GM21529 (cell line): ENCODE results near the gene MPZL1.
A peak's percentile ranks its signal among the peaks of the same experiment; 100 is the strongest.
"Not testable (repeated sequence)": the region's sequence is repeated elsewhere in the genome, so short reads cannot be mapped to it uniquely, and the experiment has no call there.

ENCODE experiments used
- ATAC-seq: cut with Tn5 transposase; IDR thresholded peaks from one replicate; pipeline ENCODE4 v1.9.1; 2021; ENCODE audit not compliant: unreplicated experiment

Gene MPZL1

DNA sequence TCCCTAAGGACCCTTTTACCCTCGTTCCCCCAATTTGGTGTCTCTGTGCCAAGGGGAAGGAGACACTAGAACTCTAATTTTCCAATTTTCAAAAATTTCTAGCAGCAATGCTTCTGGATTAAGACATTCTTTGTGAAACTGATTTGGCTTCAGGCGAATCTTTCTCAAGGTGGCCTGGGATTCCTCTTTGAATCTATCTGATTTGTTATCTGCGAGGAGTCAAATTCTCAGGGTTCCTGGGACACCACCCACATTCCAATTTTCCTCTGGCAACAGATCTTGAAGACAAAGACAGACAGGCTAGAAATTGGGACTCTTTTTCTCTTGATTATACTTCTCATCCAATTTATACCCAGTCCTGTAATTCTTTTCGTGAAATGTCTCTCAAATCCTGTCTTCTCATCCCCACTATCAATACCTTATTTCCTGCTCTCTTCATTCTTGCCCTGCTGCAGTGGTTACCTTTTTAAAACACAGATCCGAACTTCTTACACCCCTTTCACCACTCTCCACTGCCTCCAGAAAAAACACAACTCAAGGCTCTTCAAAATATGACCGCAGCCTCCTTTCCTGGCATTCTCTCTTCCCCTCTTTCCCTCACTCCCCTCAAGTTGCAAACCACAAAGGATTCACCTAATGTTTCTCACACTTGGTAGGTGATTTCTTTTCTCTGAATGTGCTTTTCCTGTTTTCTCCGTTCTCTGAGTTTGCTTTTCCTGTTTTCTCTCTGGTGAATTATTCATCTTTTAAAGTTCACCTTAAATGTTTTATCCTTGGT lies 2.7 kb upstream of the MPZL1 start:
- ATAC-seq: no peak

DNA sequence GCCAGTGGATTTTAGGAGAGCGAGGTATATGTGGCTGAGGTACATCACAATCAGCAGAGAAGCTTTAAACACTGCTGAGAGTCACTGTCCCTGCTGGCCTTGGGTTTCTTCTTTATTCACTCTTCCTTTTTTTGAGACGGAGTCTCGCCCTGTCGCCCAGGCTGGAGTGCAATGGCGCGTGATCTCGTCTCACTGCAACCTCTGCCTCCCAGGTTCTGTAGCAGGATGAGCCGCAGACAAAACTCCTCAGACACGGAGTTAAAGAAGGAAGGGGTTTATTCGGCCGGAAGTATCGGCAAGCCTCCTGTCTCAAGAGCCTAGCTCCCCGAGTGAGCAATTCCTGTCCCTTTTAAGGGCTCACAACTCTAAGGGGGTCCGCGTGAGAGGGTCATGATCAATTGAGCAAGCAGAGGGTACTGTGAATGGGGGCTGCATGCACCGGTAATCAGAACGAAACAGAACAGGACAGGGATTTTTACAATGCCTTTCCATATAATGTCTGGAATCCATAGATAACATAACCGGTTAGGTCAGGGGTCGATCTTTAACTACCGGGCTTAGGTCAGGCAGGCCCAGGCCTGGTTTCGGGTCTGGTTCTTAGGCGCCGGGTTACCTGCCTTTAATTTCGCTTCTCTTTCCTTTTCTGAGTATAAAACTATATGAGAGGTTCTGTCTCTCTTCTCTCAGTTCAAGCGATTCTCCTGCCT lies 1.9 kb upstream of the MPZL1 start:
- not testable (repeated sequence) for ATAC-seq

DNA sequence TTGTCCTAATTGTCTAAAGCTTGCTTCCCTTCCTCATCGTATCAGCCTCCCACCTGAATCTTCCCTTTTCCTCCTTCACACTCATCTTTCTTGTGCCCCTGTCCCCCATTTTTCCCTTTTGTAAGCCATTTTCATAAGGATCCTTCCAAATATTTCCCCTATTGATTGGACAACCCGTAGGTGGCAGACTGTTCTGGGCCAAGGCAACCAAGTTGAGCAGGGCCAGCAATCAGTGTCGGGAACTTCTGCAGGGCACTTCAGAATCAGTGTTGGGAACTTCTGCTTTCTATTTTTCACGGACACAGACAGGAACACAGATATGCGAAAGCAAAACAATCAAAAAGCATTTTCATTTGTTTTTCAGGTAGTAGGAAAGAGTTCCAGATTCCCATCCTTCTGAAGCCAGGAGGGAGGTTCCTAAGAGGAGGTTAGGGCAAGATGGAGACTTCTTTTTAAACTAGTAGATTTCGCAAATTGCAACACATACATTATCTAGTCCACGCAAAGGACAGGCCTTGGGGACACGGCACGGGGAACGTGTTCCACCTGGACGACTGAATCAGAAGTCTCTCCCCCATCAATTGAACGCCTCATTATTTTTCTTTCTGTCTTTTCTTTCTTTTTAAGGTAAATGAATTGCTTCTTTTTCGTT lies 691 bp upstream of the MPZL1 start:
- no peak for ATAC-seq

DNA sequence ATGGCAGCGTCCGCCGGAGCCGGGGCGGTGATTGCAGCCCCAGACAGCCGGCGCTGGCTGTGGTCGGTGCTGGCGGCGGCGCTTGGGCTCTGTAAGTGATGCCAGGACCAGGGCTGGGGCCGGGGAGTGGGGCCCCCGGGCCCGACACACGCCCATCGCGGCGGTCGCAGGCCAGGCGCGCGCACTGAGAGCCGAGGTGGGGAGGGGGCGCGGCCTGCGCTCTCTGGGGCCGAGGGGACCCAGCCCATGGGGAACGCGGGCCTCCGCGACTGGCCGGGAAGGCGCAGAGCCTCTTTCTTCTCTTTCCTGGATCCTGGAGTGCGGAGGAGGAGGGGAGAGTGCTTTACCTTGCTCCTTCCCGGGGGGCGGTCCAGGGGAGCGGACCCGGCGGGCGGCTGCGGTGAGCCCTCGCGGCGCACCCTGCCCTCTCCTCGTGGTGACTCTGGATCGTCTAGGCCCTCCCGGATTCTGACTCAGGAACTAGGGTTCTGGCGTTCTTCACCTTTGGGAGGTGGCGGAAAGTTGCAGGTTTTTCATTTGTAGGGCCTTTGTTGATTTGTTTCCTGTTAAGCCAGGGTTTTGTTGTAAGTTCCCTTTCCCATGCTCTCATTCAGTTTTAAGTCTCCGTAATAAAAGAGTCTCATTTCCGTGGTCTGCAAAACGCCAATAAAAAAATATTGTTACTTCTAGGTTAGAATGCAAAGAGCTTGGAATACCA lies 529 bp downstream of the MPZL1 start:
- ATAC-seq: peak; percentile 27

DNA sequence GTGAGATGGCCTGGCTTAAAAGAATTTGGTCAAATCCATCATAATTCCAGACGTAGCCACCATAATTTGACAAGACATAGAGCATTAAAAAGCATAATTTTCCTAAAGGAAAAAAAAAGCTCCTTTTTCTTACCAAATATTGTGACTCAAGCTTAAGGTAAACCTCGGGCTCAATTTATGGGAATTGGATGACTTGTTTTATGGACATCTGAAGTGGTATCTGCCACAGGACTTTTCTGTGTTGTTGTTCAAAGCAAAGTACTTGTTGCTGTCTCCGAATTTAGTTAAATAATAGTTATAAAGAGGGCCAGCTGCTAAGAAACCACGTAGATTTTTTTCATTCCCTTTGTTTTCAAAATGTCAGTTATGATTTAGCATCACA lies 1.1 kb downstream of the MPZL1 start:
- ATAC-seq: no peak

DNA sequence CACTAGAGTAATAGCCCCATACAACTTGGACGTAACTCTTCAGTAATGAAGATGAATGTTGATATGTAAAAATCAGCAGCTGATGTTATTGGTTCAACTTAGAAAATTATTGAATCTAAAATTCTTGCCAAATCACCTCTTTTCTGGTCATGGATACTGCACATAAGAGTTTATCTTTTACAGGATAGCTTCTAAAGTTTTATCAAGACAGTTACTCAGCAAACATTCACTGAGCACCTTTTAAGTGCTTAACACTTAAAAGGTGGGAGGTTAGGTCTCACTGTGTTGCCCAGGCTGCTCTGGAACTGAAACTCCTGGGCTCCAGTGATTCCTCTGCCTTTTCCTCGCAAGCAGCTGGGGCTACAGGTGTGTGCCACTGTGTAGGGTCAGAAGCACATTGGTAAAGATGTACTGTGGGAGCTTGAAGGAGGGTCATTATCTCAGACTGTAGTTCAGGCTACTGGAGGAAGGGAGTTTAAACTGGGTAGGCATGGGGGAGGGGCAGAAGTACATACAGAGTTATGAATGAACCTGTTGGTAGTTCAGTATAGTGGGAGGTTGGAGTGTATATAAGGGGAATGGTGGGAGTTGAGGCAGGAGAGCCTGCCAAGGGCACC lies 2.0 kb downstream of the MPZL1 start:
- no peak for ATAC-seq

DNA sequence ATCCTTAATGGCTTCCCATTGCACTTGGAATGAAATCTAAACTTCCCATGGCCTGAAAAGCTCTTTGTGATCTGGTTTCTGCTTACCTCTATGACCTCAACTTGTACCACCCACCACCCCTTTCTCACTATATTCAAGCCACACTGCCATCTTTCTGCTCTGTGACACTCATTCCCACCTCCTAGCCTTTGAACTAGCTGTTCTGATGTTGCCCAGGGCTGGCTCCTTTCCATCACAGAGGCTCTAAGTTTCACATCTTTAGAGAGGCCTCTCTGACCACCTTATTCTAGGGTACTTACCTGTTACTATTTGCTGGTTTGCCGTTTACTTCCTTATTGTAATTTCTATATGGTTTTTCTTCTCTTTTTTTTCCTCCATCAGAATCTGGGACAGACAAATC lies 4.2 kb downstream of the MPZL1 start:
- ATAC-seq: no peak

DNA sequence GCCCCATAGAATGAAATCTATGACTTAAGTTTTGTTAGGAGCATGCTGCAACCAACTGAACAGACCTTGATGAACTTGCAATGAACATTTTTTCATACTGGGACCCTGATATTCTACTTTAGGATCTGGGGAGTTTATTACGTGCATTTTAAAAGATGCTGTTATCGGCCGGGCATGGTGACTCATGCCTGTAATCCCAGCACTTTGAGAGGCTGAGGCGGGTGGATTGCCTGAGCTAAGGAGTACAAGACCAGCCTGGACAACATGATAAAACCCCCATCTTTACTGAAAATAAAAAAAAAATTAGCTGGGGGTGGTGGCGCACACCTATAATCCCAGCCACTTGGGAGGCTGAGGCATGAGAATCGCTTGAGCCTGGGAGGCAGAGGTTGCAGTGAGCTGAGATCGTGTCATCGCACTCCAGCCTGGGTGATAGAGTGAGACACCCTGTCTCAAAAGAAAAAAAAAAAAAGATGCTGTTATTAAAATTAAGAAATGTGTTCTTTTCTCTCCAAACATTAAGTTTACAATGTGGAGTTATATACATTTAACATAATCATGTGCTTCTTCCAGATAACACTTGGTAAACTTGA lies 7.1 kb downstream of the MPZL1 start:
- no peak for ATAC-seq

DNA sequence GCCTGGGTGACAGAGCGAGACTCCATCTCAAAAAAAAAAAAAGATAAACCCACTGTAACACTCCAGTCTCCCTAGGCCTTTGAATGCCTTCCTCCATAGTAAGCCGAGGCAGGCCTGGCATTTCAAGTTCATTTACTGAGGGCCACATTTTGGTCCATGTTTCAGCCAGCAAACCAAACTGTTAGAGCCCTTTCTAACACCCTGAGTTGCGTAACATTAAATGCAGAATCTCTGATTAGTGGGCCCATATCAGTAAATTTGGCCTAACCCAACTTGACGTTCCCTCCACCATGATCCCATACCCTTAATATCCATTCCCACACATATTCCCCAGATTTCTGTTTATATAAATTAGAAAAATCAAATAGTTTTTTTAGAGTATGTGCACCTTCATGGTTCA lies 12.4 kb downstream of the MPZL1 start:
- no peak for ATAC-seq

DNA sequence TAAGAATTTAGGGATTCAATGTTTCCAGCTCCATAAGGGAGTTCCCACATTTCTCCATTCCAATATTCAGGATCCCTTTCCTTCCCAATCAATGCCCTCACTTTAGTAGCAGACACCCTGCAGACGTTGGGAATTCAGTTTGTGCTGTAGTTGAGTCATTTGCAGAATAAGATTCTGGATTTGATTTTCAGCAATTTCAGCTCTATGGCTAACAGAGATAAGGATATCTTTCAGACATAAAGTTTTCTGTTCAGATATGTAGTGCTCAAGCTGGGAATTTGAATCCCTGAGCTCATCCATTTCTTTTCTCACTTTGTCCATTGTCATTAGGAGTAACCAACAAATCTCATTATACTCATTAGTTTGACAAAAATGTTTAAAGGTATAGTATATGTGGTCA lies 13.1 kb downstream of the MPZL1 start:
- ATAC-seq: no peak

DNA sequence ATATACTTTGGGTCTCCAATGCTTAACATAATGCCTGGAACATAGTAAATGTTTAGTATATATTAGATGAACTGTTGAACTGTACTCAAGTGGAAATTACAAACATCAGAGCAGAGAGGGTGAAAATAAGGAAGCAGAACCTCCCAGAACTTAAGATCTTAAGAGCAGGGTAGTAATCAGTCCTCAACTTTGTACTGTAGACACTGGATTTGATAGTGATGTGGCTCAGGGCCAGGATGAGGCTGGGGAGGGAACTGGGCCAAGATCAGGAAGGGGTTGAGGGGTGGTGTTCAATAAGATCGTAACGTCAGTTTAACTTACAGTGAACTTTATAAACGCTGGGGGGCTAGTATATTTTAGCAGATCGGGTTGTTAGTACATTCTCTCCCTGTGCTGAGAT lies 15.4 kb downstream of the MPZL1 start:
- no peak for ATAC-seq

DNA sequence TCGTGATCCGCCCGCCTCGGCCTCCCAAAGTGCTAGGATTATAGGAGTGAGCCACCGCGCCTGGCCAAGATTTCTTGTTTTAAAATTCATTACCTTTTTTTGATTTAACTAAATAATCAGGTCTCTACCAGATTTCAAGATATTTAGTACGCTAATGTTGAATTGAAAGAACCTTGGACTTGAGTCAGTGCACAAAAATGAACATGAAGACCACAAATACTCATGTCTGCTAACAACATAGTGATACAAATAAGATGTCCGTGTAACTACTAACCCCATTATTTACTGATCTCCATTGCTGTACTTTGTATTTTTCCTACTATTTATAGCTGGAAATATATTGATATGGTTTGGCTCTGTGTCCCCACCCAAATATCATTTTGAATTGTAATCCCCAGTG lies 16.4 kb downstream of the MPZL1 start:
- ATAC-seq: no peak

DNA sequence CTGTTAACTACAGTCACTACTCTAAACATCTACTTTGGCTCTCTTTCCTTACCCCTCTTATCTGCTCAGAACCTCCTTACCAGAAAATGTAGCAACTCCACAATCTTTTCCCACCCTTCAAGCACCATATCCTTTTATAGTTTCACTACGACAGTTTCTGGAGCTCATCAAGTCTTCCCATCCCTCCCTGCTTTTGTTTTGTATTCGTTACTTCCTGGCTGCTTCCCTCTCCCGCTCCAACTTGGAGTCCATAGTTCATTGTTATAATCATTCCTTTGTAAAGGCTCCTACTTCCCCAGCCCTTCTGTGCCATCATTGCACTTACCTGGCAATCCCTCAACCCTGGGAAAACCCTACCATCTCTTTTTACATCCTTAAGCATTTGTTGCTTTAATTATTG lies 18.0 kb downstream of the MPZL1 start:
- no peak for ATAC-seq

DNA sequence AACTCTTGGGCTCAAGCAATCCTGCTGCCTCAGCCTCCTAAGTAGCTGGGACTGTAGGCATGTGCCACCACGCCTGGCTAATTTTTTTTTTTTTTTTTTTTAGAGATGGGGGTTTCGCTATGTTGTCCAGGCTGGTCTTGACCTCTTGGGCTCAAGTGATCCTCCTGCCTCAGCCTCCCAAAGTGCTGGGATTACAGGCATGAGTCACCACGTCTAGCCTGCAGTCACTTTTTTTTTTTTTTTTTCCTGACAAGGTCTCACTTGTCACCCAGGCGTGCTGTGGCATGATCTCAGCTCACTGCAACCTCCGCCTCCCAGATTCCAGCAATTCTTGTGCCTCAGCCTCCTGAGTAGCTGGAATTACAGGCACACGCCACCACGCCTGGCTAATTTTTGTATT lies 19.3 kb downstream of the MPZL1 start:
- not testable (repeated sequence) for ATAC-seq

DNA sequence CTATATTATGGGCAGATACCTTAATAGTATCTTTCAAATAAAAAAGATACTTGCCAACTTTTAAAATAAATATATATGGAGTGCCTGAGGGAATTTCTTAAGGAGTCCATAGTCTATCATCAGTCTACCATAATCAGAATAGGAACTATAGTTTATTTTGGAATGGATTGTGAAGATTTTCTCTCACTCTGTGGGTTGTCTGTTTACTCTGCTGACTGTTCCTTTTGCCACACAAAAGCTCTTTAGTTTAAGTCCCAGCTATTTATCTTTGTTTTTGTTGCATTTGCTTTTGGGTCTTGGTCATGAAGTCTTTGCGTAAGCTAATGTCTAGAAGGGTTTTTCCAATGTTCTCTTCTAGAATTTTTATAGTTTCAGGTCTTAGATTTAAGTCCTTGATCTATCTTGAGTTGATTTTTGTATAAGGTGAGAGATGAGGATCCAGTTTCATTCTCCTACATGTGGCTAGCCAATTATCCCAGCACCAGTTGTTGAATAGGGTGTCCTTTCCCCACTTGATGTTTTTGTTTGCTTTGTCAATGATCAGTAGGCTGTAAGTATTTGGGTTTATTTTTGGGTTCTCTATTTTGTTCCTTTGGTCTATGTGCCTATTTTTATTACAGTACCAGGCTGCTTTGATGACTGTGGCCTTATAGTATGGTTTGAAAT lies 20.7 kb downstream of the MPZL1 start:
- ATAC-seq: not testable (repeated sequence)

DNA sequence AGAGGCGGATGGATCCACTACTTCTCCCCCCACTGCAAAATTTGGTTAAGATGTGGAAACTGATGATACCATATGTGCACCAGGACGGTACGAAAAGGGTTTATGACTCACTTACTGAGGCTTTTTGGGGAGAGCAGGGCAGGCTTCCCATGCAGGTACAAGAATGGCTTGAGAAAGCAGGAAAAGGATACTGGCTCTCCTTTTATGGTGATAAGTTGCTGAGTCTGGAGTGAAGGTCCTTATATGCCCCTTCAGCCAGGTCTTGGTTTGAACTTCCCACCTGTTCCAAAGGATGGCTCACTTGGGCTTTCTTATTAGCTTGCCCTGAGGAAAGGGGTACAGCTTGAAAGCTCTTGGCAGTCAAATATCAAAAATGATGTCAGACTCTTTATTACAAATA lies 23.1 kb downstream of the MPZL1 start:
- ATAC-seq: no peak

DNA sequence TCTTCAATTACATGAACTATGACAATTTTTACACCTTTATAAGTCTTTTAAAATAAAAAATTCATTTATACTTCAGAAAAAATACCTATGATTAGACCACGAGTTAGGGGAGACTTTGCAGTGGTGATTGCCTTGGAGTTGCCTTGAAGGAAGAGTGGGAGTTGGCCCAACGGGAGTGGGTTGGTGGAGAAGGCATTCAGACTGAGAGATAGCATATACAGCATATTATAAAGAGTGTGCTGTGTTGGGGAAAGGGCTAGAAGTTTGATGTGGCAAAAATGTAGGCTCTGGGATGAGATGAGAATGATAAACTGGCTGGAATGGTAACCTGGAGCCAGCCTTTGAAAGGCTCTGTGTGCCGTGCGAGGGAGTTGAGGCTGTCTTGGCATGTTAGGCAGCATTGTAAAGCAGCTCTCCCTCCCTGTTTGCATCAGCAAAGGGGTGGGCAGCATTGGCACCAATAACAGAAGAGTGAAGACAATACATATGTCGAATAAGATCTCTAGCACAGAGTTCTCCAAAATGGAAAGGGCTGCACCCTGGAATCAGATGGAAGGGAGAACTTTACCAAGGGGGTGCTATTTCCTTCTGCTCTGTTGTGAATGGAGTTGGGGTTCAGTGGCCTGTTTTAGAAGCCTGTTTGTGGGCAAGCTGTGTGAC lies 24.4 kb downstream of the MPZL1 start:
- no peak for ATAC-seq

DNA sequence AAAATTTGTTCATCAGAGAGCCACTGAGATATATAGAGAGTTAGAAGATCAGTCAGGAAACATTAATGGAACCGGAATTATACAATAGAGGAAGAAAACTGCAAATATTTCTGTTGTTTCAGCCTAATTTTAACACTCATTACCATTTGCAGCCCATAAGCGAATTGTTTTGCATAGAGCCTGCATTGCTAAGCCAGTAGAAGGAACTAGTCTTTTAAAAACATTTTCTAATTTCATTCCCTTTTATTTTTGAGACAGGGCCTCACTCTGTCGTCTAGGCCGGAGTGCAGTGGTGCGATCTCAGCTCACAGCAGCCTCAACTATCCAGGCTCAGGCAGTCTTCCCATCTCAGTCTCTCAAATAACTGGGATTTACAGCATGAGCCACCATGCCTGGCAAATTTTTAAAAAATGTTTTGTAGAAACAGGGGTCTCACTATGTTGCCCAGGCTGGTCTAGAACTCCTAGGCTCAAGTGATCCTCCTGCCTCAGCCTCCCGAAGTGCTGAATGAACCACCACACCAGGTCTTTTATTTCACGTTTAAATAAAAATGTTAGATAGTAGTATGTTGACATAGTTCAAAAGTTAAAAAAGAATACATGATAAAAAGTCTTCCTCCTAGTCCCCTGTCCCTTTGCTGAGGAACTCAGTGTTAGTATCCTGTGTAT lies 25.3 kb downstream of the MPZL1 start:
- ATAC-seq: no peak

DNA sequence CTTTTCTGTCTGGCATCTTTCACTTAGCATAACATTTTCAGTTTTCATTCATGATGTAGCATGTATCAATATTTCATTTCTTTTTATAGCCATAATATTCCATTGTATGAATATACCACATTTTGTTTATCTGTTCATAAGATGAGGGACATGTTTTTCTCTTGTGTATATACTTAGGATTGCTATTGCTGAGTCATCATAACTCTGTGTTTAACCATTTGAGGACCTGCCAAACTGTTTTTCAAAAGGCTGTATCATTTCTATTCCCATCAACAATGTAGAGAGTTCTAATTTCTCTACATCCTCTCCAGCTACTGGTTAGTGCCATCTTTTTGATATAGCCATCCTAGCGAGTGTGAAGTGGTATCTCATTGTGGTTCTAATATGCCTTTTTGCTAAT lies 26.2 kb downstream of the MPZL1 start:
- no peak for ATAC-seq
